ENCODE results near the gene TIMM17A.

TIMM17A gene

GRCh38 chr1:201985355-201985754 is 30.1 kb downstream of the TIMM17A start:
- DNase-seq = no peak

- DNase-seq = no peak
Observed at GRCh38 chr1:201988601-201989000, 33.3 kb downstream of the TIMM17A start.

- no peak for DNase-seq
Observed at GRCh38 chr1:201989354-201990128, 34.2 kb downstream of the TIMM17A start.

- no peak for DNase-seq
Observed at GRCh38 chr1:201990427-201990826, 35.1 kb downstream of the TIMM17A start.

GRCh38 chr1:201999625-202000238 is 44.4 kb downstream of the TIMM17A start:
- peak; percentile 14 for DNase-seq

GRCh38 chr1:202002507-202002906 is 47.2 kb downstream of the TIMM17A start:
- DNase-seq = no peak

GRCh38 chr1:202004711-202005110 is 49.4 kb downstream of the TIMM17A start:
- no peak for DNase-seq

- DNase-seq = no peak
Observed at GRCh38 chr1:202005958-202006357, 50.7 kb downstream of the TIMM17A start.

- no peak for DNase-seq
Observed at GRCh38 chr1:202007304-202007703, 52.0 kb downstream of the TIMM17A start.

GRCh38 chr1:202007805-202008489 is 52.6 kb downstream of the TIMM17A start:
- no peak for DNase-seq

- DNase-seq = peak; percentile 58
Observed at GRCh38 chr1:202009326-202010179, 54.2 kb downstream of the TIMM17A start.

GRCh38 chr1:202010180-202011015 is 55.1 kb downstream of the TIMM17A start, which contains the start of gene ELF3:
Gene ELF3 (plus strand): TSS chr1:202010587. CDS start chr1:202011137, 550 bp downstream.
- DNase-seq = no peak

- DNase-seq = no peak
Observed at GRCh38 chr1:202011994-202012393, 56.7 kb downstream of the TIMM17A start.

- no peak for DNase-seq
Observed at GRCh38 chr1:202012544-202013478, 57.5 kb downstream of the TIMM17A start.

- no peak for DNase-seq
Observed at GRCh38 chr1:202013603-202014002, 58.3 kb downstream of the TIMM17A start.

GRCh38 chr1:202014060-202014459 is 58.8 kb downstream of the TIMM17A start:
- no peak for DNase-seq

- DNase-seq = no peak
Observed at GRCh38 chr1:202014915-202015661, 59.8 kb downstream of the TIMM17A start.

- DNase-seq = no peak
Observed at GRCh38 chr1:202015662-202015937, 60.3 kb downstream of the TIMM17A start.

GRCh38 chr1:202016022-202016810 is 60.9 kb downstream of the TIMM17A start:
- no peak for DNase-seq

All from CD4-positive, alpha-beta T cell treated with Interleukin-4 for 4 hours (primary cell).